ENCODE results near the gene DYNLT2B. TPM values are rescaled to one million over a fixed set of nuclear protein-coding genes. Genes with fewer than 3 reads are reported as not detected.
"Not testable (repeated sequence)": the region's sequence is repeated elsewhere in the genome, so short reads cannot be mapped to it uniquely, and the experiment has no call there.

The DYNLT2B gene
- total and polyA plus RNA-seq, 9 donors: 8.3 to 13.6 (median 10.8) TPM

DNA sequence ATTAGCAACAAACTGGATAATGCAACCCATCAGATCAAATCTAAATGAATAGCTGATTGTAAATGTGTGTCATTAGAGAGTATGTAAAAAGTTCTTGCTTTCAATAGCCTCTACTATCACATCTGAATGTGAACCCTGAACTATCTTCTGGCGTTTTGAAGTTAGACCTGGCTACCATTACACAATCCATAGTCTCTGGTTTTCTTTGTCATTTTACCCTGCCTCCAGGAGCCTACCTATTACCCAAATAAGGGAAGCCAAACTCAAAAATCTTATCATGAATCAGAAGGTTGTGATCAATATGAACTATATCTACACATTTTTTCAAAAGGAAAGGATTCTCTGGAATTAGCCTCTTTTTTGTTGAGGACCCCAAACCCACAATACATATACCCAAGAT is 62.3 kb downstream of the DYNLT2B start:
- Histone ChIP-seq H3K4me1 (ENCODE audit: control insufficient read depth, insufficient read depth, low read length) (no peaks in the 10 kb centered on the region), H3K27ac (ENCODE audit: low read length) (no peak overlapping the region), H3K4me3 (ENCODE audit: low read length) (no peak overlapping the region), H3K36me3 (ENCODE audit: control insufficient read depth, insufficient read depth, low read length) (peaks cover 19% of the 10 kb centered on the region), H3K27me3 (ENCODE audit: control insufficient read depth, insufficient read depth, low read length) (no peaks in the 10 kb centered on the region), H3K9me3 (replicated peaks; ENCODE audit: control insufficient read depth, low read depth, low read length) (no peaks in the 10 kb centered on the region)
- no CpG with 5 or more reads among the region's 1 CpG for WGBS (ENCODE audit: insufficient coverage)
- no peak for DNase-seq

DNA sequence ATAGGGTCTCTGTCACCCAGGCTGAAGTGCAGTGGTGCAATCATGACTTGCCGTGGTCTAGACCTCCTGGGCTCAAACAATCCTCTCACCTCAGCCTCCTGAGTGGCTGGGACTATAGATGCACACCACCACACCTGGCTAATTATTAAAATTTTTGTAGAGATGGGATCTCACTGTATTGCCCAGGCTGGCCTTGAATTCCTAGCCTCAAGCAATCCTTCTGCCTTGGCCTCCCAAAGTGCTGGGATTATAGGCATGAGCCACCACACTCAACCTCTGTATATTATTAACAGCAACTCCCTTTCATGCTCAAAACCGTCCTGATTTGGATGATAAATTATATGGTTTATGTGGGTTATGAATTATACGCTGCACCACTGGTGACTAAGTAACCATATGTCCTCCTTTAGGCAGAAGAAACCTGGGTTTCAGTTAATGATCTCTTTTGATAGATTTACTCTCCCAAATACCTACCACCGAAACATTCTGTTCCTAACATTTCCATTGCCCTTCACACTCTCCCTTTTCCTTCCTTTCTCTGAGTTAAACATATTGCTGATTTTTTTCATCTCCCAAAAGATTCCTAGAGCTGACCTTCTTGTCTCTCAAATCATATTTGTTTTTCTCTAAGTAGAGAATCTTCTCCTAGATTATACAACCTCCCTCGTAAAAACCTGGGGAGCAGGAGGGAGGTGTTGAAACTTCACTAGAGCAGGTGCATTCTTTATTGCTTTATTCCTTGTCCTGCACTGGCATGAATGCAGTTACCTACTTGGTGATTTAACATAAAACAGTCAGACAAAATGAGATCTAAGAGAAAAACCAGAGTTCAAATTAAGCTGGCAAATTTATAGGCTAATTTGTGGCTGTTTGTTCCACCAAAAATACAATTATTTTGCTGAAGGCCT is 63.4 kb downstream of the DYNLT2B start:
- no peak for DNase-seq
- Histone ChIP-seq H3K4me3 (ENCODE audit: low read length) (no peak overlapping the region), H3K4me1 (ENCODE audit: control insufficient read depth, insufficient read depth, low read length) (no peaks in the 10 kb centered on the region), H3K27ac (ENCODE audit: low read length) (no peak overlapping the region), H3K36me3 (ENCODE audit: control insufficient read depth, insufficient read depth, low read length) (peaks cover 21% of the 10 kb centered on the region), H3K9me3 (replicated peaks; ENCODE audit: control insufficient read depth, low read depth, low read length) (no peaks in the 10 kb centered on the region), H3K27me3 (ENCODE audit: control insufficient read depth, insufficient read depth, low read length) (no peaks in the 10 kb centered on the region)
- WGBS (ENCODE audit: insufficient coverage): 80% methylated on average over 1 of the region's 5 CpGs

DNA sequence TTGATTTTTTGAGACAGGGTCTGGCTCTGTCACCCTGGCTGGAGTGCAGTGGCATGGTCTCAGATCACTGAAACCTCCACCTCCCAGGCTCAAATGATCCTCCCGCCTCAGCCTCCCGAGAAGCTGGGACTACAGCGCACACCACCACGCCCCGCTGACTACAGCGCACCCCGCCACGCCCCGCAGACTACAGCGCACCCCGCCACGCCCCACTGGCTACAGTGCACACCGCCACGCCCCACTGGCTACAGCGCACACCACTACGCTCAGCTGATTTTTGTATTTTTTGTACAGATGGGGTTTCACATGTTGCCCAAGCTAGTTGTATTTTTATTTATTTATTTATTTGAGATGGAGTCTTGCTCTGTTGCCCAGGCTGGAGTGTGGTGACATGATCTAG is 66.1 kb downstream of the DYNLT2B start:
- Histone ChIP-seq H3K36me3 (ENCODE audit: control insufficient read depth, insufficient read depth, low read length) (peaks cover 39% of the 10 kb centered on the region), H3K27me3 (ENCODE audit: control insufficient read depth, insufficient read depth, low read length) (no peaks in the 10 kb centered on the region), H3K9me3 (replicated peaks; ENCODE audit: control insufficient read depth, low read depth, low read length) (no peaks in the 10 kb centered on the region), H3K4me3 (ENCODE audit: low read length) (no peak overlapping the region), H3K27ac (ENCODE audit: low read length) (no peak overlapping the region), H3K4me1 (ENCODE audit: control insufficient read depth, insufficient read depth, low read length) (no peaks in the 10 kb centered on the region)
- DNase-seq: no peak
- WGBS (ENCODE audit: insufficient coverage): 96% methylated on average over 12 of the region's 16 CpGs

DNA sequence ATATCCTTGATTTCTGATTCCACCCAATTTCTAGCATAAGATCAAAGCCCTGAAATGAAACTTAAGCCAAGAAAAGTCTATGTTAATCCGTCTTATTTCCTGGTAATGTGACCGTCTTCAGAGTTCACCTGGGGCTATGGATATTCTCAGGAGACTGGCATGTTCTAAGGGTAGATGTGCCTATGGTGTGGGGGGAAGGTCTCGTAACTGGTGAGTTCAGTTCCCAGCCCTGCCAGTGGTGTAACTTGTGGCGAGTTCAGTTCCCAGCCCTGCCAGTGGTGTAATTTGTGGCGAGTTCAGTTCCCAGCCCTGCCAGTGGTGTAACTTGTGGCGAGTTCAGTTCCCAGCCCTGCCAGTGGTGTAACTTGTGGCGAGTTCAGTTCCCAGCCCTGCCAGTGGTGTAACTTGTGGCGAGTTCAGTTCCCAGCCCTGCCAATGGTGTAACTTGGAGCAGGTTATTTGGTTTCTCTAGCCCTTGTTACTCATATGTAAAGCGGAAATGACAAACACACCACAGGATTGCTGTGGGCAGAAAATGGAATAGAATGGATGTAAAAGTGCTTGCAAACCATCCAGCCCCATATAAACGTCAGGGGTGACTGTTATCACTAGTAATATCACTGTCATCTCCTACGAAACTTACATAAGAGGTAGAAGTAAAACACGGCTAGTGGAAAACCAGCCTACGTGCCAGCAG is 71.3 kb downstream of the DYNLT2B start:
- no peak overlapping the region for H3K27ac ChIP-seq (ENCODE audit: low read length)
- no peaks in the 10 kb centered on the region for H3K4me1 ChIP-seq (ENCODE audit: control insufficient read depth, insufficient read depth, low read length)
- no peak overlapping the region for H3K4me3 ChIP-seq (ENCODE audit: low read length)
- H3K36me3 ChIP-seq (ENCODE audit: control insufficient read depth, insufficient read depth, low read length): peaks cover 44% of the 10 kb centered on the region
- no peak for DNase-seq
- no peaks in the 10 kb centered on the region for H3K9me3 ChIP-seq (replicated peaks; ENCODE audit: control insufficient read depth, low read depth, low read length)
- no peaks in the 10 kb centered on the region for H3K27me3 ChIP-seq (ENCODE audit: control insufficient read depth, insufficient read depth, low read length)
- WGBS (ENCODE audit: insufficient coverage): no CpG with 5 or more reads among the region's 13 CpGs

DNA sequence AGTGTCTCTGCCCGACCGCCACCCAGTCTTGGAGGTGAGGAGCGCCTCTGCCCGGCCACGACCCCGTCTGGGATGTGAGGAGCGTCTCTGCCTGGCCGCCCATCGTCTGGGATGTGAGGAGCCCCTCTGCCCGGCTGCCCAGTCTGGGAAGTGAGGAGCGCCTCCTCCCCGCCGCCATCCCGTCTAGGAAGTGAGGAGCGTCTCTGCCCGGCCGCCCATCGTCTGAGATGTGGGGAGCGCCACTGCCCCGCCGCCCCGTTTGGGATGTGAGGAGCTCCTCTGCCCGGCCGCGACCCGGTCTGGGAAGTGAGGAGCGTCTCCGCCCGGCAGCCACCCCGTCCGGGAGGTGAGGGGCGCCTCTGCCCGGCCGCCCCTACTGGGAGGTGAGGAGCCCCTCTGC is 73.9 kb downstream of the DYNLT2B start:
- DNase-seq; H3K9me3 ChIP-seq (replicated peaks; ENCODE audit: control insufficient read depth, low read depth, low read length); H3K4me1 ChIP-seq (ENCODE audit: control insufficient read depth, insufficient read depth, low read length); H3K27ac ChIP-seq (ENCODE audit: low read length); H3K4me3 ChIP-seq (ENCODE audit: low read length); H3K27me3 ChIP-seq (ENCODE audit: control insufficient read depth, insufficient read depth, low read length): not testable (repeated sequence)
- peaks cover 48% of the 10 kb centered on the region for H3K36me3 ChIP-seq (ENCODE audit: control insufficient read depth, insufficient read depth, low read length)
- WGBS (ENCODE audit: insufficient coverage): 98% methylated on average over 22 of the region's 34 CpGs

DNA sequence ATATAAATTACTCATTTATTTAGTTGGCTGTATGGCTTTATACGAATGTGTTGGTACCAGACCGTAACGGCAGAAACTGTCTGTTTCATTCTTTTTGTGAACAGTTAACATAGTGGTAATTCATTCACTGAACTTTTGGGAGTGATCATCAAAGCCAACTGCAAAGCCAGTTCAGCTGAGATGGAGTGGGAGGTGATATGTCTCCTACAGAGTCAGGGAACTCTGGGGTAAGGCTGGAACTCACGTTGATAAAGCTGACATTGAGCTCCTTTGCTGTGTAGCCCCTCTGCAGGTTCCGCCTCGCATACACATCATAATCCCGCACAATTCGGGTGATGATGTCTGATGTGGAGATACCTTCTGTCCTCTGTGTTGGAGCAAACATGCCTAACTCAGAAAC is 76.3 kb downstream of the DYNLT2B start:
- whole genome bisulfite sequencing (ENCODE audit: insufficient coverage): no CpG with 5 or more reads among the region's 8 CpGs
- H3K27me3 ChIP-seq (ENCODE audit: control insufficient read depth, insufficient read depth, low read length): no peaks in the 10 kb centered on the region
- H3K4me3 ChIP-seq (ENCODE audit: low read length): no peak overlapping the region
- H3K36me3 ChIP-seq (ENCODE audit: control insufficient read depth, insufficient read depth, low read length): peaks cover 56% of the 10 kb centered on the region
- DNase-seq: no peak
- no peak overlapping the region for H3K27ac ChIP-seq (ENCODE audit: low read length)
- H3K9me3 ChIP-seq (replicated peaks; ENCODE audit: control insufficient read depth, low read depth, low read length): no peaks in the 10 kb centered on the region
- no peaks in the 10 kb centered on the region for H3K4me1 ChIP-seq (ENCODE audit: control insufficient read depth, insufficient read depth, low read length)

Other genes starting within 250 kb of the DYNLT2B start
- gene TFRC, start 236.2 kb downstream of the DYNLT2B start, total RNA-seq: 46.2 TPM
- 10 to 100 TPM; 24.7 to 45.8 (median 30.7) TPM for gene TFRC, start 236.2 kb downstream of the DYNLT2B start, polyA plus RNA-seq (ENCODE audit: insufficient read depth in 1 of 8, insufficient read length in 8 of 8, low replicate concordance in 1 of 8)
- gene ZDHHC19, start 106.8 kb downstream of the DYNLT2B start, total RNA-seq: not detected
- gene ZDHHC19, start 106.8 kb downstream of the DYNLT2B start, polyA plus RNA-seq (ENCODE audit: insufficient read depth in 1 of 8, insufficient read length in 8 of 8, low replicate concordance in 1 of 8): under 1 TPM in 2 of 8 donors, not detected in 6; 0.24 to 0.32 TPM
- gene SLC51A, start 101.7 kb downstream of the DYNLT2B start, total RNA-seq: 0.44 TPM
- 1 to 10 TPM; 4.4 to 9.0 (median 6.7) TPM for gene SLC51A, start 101.7 kb downstream of the DYNLT2B start, polyA plus RNA-seq (ENCODE audit: insufficient read depth in 1 of 8, insufficient read length in 8 of 8, low replicate concordance in 1 of 8)
- gene PCYT1A, start 30.5 kb downstream of the DYNLT2B start, total RNA-seq: 34.7 TPM
- gene PCYT1A, start 30.5 kb downstream of the DYNLT2B start, polyA plus RNA-seq (ENCODE audit: insufficient read depth in 1 of 8, insufficient read length in 8 of 8, low replicate concordance in 1 of 8): 10 to 100 TPM; 29.9 to 41.9 (median 37.4) TPM
- gene TM4SF19, start 20.1 kb upstream of the DYNLT2B start, total RNA-seq: not detected
- under 1 TPM in 6 of 8 donors, not detected in 2; 0.15 to 0.44 (median 0.33) TPM for gene TM4SF19, start 20.1 kb upstream of the DYNLT2B start, polyA plus RNA-seq (ENCODE audit: insufficient read depth in 1 of 8, insufficient read length in 8 of 8, low replicate concordance in 1 of 8)
- gene UBXN7, start 114.2 kb upstream of the DYNLT2B start, total RNA-seq: 14.3 TPM
- 10 to 100 TPM; 12.8 to 22.0 (median 16.7) TPM for gene UBXN7, start 114.2 kb upstream of the DYNLT2B start, polyA plus RNA-seq (ENCODE audit: insufficient read depth in 1 of 8, insufficient read length in 8 of 8, low replicate concordance in 1 of 8)
- gene RNF168, start 185.5 kb upstream of the DYNLT2B start, total RNA-seq: 11.9 TPM
- 10 to 100 TPM in 2 of 8 donors, 1 to 10 TPM in 6; 7.3 to 11.7 (median 9.7) TPM for gene RNF168, start 185.5 kb upstream of the DYNLT2B start, polyA plus RNA-seq (ENCODE audit: insufficient read depth in 1 of 8, insufficient read length in 8 of 8, low replicate concordance in 1 of 8)
- gene SMCO1, start 197.1 kb upstream of the DYNLT2B start, total RNA-seq: 1.6 TPM
- gene SMCO1, start 197.1 kb upstream of the DYNLT2B start, polyA plus RNA-seq (ENCODE audit: insufficient read depth in 1 of 8, insufficient read length in 8 of 8, low replicate concordance in 1 of 8): 1 to 10 TPM; 1.2 to 4.1 (median 1.8) TPM

Data from muscle of leg (tissue), 11 donors.